Stimulated activated CD4-positive, alpha-beta T cell treated with anti-CD3 and anti-CD28 coated beads, TNF-alpha, amount 100 ng/mL, for 4 hours (primary cell): ENCODE data around the gene ITPRIP.

Experiments
- DNase-seq, 3 experiments: peaks; one replicate each; pipeline ENCODE4 v3.0.0-alpha.2; 2020; ENCODE audit warnings: low read depth in 3 of 3

The ITPRIP gene, protein sequence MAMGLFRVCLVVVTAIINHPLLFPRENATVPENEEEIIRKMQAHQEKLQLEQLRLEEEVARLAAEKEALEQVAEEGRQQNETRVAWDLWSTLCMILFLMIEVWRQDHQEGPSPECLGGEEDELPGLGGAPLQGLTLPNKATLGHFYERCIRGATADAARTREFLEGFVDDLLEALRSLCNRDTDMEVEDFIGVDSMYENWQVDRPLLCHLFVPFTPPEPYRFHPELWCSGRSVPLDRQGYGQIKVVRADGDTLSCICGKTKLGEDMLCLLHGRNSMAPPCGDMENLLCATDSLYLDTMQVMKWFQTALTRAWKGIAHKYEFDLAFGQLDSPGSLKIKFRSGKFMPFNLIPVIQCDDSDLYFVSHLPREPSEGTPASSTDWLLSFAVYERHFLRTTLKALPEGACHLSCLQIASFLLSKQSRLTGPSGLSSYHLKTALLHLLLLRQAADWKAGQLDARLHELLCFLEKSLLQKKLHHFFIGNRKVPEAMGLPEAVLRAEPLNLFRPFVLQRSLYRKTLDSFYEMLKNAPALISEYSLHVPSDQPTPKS

DNA sequence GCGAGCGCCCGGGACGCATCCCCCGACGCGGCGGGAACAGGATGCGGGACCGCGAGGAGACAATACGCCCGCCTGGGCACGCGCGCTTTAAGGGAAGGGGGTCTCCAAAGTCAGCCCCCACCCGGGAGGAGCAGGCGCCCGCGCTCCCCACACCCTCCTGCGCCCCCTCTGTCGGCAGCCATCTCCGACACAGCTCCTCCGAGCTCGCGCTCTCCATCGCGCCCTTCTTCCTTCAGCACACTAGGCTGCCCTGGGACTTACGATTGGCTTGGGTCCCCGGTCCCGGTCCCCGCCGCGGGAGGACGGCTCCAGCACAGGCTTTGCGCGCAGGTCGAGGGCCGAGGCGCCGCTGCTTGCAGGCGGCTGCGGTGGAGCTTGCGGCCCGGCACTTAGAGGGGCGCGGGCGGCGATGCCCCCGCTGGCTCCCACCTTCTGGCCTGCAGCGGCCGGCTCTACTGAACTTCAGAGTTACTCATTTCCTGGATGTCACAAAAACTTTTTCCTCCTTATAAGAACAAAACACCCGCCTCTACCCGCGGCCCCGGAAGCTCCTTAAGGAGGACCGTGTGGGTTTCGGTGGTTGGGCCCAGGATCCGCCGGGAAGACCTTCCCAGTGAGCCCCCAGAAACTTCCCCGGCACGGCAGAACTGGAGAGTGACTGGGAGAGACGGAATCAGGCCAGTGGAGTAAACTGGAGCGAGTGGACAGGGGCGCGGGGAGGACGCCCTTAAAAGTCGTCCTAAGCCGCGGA is at the start of gene ITPRIP:
Gene ITPRIP (minus strand): TSS at position 481 of the 751 bp plus-strand sequence. CDS start 22,414 bp downstream, outside the sequence.
- peak; percentile 45 to 58 (median 57) for DNase-seq

DNA sequence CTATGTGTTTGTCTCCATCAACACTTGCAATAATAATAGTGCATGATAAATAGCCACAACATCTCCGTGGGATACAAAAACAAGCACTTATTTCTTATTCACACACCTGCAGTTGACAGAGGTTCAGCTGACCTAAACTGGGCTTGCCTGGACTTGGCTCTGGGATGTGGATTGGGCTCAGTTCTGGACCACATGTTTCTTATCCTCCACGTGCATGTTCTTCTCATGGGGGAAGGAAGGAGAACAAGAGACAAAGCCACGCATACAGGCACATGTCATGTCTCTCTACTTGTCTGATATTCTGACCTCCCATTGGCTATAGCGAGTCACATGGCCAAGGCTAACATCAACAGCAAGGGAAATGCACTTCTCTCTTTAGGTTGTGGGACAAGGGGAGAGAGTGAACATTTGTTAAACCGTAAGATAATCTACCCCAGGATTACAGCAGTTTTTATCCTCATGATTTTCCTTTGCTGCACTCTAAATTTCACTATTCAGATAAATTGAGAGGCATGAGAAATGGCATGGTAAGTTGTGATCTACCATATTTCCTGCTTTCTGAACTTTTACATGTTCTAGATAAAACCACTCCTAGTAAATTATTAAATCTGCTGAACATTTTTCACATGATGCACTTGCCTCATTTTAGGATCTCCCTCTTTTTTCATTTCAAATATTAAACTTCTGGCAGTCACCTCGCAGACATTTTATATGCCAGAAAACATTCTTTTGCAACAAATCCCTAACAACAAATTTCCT is 49.0 kb upstream of the ITPRIP start:
- DNase-seq, result no peak

DNA sequence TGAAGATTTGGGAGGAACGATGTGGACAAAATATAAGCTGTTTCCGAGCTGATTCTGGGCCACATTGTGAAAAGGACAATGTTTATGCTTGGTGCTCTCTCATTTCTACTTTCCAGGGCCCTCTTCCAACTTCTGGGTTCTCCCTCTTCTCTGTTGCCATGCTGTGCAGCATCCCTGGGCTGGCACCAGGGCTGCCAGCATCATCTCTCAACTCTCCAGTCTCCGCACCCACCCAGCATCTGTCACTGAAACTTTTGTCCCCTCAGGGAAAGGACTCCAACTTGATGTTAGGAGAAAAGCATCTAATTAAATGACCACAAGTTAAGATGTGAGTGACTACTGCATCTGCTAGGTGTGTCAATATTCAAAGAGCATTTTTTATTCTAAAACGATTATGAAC is 42.1 kb upstream of the ITPRIP start:
- no peak for DNase-seq

DNA sequence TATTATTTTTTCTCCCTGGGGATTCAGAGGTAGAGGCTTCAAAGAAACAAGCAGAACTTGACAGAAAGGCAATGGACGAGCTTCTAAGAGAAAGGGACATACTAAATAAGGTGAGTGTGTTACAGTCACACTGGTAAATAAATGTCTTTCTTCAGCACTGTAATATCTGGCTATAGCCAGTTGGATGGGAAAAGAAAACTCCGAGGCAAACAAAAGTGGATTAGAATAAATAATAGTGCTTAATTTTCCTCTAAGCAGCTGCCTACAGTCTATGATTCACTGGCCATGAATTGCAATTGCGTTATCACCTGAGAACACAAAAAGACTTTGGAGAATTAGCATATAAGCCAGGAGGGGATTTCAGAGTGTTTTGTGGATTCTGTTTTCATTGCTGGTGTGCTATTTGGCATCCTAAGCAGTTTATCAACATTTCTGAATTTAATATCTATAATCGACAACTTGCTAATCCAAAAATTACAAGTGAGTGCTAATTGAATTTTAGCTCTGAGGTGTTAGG is 38.6 kb upstream of the ITPRIP start:
- no peak for DNase-seq

DNA sequence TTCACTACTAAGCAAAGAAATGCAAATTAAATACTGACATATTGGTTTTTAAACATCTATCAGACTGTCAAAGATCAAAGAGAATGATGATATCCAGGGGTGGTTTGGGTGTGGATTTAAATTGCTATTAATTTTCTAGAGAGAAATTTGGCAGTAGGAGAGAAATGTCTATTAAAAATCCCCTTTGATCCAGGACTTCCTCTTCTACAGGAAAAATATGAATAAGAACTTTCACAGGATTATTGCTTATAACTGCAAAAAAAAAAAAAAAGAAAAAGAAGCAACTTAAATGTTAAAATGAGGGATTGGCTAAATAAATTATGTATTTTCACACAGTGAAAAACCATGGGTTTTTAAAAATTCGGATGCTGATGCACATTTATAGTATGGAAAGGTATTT is 36.3 kb upstream of the ITPRIP start:
- DNase-seq, result no peak

DNA sequence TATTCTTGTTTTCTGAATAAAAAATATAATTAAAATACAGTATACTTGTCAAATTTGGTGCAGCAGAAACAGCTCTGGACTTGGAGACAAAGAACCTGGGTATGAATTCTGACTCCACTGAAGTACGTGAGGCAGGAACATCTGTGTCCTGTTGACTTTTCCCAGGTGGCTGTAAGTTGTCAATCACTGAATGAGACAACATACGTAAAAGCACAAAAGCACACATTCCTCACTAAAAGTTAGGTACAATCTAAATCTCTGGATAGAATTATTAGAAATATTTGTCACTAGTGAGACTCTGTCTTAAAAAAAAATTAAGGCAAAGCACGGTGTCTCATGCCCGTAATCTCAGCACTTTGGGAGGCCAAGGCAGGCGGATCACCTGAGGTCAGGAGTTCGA is 33.5 kb upstream of the ITPRIP start:
- DNase-seq, result no peak

DNA sequence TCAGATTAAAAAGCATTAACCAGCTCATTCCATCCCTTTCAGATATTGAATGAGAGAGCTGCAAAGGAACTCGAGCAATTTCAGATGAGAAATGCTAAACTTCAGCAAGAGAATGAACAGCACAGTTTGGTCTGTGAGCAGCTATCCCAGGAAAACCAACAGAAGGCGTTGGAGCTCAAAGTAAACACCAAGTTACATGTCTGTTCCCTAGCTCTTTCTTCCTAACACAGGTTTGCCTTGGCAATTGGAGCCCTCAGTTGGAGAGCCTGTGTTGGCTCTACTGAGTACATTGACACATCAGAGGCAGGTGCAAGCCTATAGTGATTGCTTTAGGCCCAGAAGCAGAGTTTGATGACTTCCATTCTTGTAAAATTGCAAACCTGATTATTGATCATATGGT is 30.1 kb upstream of the ITPRIP start:
- DNase-seq, result no peak

DNA sequence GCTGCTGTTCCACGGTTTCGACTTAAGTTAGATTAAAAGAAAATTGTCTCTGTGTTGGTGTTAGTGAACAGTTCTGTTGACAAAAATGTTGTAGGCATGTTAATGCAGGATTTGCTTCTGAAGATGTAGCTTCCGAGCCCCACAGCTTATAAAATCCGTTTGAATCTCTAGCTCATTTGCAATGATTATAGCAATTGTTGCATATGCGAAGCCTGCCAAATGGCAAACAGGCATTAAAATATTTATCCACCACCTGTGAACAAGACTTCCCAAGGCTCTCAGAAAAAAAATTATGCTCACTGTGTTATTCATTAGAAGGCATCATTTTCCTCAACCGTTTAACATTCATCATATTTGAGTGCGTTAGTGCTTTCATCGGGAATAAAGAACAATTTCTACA is 29.6 kb upstream of the ITPRIP start:
- no peak for DNase-seq

DNA sequence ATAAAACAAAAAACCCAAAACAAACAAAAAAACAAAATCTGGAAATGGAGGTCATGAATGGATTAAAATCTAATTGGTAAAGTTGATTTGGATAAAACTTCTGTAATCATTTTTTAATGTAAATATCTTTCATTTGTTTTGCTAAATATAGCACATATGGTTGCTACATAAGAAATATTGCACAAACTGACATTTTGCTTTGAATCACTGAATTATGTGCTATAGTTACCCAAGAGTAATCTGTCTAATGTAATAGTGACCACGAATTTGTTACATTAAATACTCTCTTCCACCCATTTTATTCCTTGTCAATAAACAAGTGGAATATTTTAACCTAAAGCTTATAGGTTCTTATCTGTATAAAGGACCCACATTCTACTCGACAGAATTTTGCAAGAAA is 21.5 kb upstream of the ITPRIP start:
- DNase-seq, result no peak

DNA sequence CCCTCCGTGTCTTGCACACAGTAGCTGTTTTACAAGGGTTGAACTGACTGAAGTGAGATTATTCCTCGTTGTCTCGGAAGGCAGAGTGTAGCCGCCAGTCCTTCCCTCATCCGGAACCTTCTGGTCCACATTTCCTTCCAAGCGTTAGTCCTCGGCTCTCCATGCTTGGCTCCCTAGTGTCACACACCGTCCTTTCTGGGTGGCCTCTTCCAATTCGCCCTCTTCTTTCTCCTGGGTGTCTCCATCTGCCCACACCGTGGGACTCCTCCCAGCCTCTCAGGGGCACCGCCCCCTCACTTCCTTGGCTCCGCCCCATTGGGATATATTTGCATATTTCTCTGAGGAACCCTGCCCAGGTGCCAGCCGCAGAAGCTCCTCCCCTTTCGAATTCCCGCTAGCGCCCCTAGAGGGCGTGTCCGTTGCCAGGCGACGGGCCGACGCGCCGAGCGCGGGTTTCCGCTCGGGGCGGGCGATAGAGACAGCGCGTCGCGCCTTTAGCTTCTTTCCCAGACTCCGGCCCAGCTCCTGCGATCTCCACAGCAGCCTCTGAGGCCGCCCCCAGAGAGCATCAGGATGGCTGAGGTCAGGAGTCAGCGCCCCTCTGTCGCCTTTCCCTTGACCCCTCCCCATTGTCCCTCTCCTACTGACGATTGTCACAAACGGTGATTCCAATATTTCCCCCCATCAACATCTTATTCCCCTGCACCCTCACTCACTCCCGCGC is 15.2 kb upstream of the ITPRIP start, which contains the start of gene CFAP58:
Gene CFAP58 (plus strand): TSS at position 509 of the 724 bp plus-strand sequence. CDS start 65 bp downstream, at position 574.
- peak; percentile 73 to 90 (median 88) for DNase-seq

DNA sequence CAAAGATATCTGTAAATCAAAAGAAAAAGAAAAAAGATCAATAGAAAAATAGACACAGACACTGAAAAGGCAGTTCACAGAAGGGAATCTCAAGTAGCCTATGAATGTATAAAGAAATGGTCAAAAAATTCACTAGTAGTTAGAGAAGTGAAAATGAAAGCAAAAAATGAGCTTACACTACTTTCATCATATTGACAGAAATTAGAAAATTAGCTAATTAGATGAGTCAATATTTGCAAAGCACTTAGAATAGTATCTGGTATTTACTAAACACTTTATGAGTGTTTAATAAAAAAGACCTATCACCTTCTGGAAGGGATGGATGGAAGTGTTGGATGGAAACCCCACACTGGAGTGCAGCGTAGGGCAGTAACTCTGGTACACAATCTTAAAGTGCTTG is 13.7 kb upstream of the ITPRIP start:
- no peak for DNase-seq

DNA sequence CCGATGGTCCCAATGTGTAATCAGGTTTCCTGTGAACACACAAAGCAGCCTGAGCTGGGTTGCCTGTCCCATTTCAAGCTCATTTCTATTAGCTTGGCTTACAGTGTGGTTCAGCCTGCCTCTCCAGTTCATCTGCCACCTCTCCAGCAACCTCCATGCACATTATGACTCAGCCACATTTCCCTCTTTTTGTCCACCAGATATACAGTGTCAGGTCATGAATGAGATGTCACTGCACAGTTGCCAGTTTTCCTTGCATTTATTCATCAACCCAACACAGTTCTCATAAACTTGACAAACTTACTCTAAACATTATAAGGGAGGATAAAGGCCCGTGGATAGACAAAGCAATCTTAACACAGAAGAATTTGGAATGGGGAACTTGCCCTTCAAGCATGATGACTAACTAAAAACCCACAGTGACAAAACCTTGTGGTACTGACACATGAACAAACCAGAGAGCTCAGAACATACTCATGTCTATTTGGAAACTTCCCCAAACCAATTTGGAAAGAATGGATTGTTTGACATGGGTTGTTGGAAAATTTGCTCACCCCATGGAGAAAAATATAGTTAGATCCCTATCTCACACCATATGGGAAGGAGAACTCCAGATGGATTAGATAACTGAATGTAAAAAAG is 12.9 kb upstream of the ITPRIP start:
- no peak for DNase-seq

DNA sequence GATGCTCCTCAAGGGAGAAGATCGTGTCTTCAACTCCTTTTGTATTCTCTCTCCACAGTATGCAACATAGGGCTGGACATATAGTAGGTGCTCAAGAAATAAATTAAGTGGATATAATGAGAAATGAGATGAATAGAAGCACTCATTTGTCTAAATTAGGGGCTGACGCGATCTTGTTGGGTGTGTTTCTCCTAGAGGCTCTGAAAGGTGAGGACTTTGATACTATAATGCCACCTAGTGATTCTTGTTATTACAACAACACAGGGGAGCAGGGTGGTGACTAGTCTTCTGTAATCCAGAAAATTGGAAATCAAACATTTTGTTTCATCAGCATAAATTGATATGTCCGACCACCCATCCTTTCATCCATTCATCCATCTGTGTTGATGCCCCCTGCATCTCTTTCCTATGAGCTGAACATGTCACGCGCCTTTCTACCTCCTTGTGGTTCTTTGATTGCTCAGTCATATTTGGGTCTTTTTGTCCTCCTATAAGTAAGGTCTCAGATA is 11.9 kb upstream of the ITPRIP start:
- no peak for DNase-seq

DNA sequence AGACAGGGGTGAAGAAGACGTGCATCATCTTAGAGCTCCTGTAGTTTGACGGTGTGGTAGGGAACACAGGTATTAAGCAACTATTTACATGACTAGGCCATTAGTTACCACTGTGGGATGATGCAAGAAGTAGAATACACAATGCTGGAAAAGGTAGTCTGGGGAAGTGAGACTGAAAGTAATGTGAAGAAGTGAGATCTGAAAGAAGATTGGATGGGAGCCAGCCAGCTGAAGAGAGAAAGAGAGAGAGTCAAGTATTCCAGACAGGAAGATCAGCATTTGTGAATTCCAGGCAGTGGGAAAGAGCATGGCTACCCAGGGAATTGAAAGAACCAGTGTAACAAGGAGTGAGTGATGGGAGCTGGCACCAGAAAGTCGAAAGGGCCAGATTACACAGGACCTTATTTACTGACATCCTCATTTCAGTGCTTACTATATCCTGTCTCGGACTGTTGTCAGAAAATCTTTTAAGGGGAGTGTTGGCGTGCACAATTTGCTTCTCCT is 11.4 kb upstream of the ITPRIP start:
- no peak for DNase-seq

DNA sequence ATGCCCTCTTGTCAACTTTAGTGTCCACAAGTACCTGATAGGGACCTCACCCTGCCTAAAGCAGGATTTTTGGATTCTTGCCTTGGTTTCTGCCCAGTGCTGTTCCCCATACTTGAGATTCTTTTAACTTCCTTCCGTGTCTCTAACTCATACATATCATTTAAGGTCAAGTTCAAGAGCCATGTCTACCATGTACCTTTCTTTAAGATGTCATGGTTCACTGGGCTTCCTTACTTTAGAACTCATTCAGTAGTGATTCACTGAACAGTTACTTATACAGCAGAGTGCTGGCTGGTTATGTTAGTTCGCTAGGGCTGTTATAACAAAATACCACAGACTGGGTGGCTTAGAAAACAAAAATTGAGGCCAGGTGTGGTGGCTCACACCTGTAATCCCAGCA is 10.3 kb upstream of the ITPRIP start:
- DNase-seq, result no peak

DNA sequence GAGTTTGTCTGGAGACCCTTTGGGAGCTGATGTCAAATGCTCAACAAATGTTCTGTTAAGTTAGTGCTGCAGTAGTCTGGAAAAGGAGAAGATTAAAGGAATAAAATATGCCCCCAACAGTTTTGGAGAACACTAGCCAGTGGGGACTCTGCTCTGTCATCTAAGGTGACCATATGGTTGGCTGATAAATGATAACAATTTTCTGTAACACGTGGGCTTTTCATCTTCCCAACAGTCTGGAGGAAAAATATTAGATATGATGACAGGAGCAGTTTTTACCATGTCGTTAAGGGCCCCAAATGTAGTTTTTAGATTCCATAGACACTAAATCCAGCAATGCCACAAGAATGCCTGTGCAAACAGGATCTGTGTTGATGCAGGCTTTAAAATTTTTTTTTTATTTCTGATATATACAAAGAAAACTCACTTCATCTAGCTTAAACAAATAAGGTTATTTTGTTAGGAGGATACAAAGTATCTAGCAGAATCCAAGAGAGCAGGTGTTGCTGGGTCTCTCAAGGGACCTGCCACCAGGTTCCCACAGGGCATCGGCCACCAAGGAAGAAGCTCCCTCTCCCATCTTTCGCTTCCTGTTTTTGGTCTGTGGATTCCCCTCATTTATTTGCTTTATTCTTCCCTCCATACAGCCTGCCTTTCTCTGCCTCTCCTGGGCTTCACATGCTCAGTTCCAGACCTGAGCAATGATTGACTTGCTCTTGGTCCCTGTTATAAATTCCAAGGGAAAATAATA is 9.2 kb upstream of the ITPRIP start:
- no peak for DNase-seq

DNA sequence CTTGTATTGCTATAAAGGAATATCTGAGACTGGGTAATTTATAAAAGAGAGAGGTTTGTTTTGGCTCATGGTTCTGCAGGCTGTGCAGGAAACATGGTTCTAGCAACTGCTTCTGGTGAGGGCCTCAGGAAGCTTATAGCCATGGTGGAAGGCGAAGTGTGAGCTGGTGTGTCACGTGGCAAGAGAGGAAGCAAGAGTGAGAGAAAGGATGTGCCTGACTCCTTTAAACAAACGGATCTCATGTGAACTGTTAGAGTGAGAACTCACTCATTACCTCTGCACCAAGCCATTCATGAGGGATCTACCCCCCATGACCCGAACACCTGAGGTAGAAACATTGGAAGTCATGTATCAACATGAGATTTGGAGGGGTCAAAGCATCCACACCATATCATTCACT is 7.7 kb upstream of the ITPRIP start:
- DNase-seq, result no peak

DNA sequence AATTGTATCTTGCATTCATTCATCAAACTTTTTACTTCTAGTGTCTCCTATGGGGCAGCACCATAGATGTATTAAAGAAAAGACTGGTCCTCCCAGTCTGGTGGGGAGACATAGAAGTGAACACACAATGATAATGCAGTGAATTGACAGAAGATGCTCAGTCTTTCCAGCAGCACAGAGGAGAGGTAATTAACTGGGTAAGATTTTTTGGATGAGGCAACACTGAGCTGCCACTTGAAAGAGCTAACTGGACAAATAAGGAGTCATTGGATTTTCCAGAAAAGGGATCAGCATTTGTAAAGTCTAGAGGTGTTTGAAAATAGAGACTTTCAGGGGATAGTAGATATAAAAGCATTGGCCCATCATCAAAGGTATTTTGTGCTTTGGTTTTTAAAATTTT is 7.2 kb upstream of the ITPRIP start:
- no peak for DNase-seq

DNA sequence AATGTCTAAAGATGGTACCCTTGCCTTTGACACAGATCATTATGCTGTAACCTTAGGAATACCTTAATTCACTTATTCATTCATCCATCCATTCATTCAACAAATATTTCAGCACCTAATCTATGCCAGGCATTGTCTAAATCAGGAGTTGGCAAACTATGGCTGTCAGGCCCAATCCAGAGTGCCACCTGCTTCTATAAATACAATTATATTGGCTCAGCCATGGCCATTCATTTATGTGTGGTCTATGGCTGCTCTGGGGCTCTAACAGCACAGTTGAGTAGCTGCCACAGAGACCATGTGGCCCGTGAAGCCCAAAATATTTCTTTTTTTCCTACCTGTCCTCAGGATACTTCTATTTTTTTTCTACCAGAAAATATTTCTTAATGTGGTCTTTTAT is 6.0 kb upstream of the ITPRIP start:
- no peak for DNase-seq
